ENCODE measurements around the gene NUBP2. TPM values are rescaled to one million over a fixed set of nuclear protein-coding genes. Genes with fewer than 3 reads are reported as not detected.
A peak's percentile ranks its signal among the peaks of the same experiment; 100 is the strongest.

The NUBP2 gene
- total and polyA plus RNA-seq, 2 donors (not counting 3 experiments of a cell fraction or from before 2014, with no cell fraction given), result 55.0 to 69.6 TPM

- H3K4me2 ChIP-seq (ENCODE audit: insufficient read depth, low read length), result peak overlapping the region; percentile 72
- dilution Hi-C loops (cut with MboI; ENCODE audit: extremely low pct_ligation_motif_present, low sequenced_read_pairs), result no loop called here
- H3K4me3 ChIP-seq (replicated peaks in 1 of 3; ENCODE audit: insufficient read depth in 1 of 3, low read depth in 1 of 3, low read length in 3 of 3), result peak overlapping the region; percentile 54 to 83 (median 76)
- H3K79me2 ChIP-seq (ENCODE audit: control insufficient read depth, insufficient read depth, low read length), result peaks cover 17% of the 10 kb centered on the region
- no peak for TF ChIP-seq GATA2 (IDR thresholded peaks at IDR 0.05; ENCODE audit: insufficient read depth, insufficient read length, low read depth, low read length)
- no peak for TF ChIP-seq CTCF (IDR thresholded peaks at IDR 0.05; ENCODE audit: extremely low read depth in 1 of 2, insufficient read depth in 1 of 2, low read depth in 1 of 2, low read length in 2 of 2)
- no peak for TF ChIP-seq POLR2A (IDR thresholded peaks at IDR 0.05; ENCODE audit: low read depth, low read length)
- no peak for TF ChIP-seq MAX (IDR thresholded peaks at IDR 0.05; ENCODE audit: insufficient read depth, insufficient read length)
- no peak for FAIRE-seq
- no peak overlapping the region for H2AFZ ChIP-seq (ENCODE audit: low read depth, low read length)
- H3K4me1 ChIP-seq (ENCODE audit: control insufficient read depth, extremely low read depth, insufficient read depth, low read length), result peaks cover 19% of the 10 kb centered on the region
- intact Hi-C loops (cut with micrococcal nuclease), result no loop called here
- TSS peak; percentile 71 for BruUV-seq (replicated peaks)
- H3K9me3 ChIP-seq (replicated peaks; ENCODE audit: control insufficient read depth, insufficient read depth, low read length), result no peaks in the 10 kb centered on the region
- peak; percentile 25 for DNase-seq (ENCODE audit: low read depth, low spot score)
- ChIA-PET CTCF (no interaction called here), POLR2A (interaction anchor here (0.6 kb wide), 1 partner anchor 343 kb away, joined by 4 read pairs; no protein-coding TSS in a partner anchor)
- H4K20me1 ChIP-seq (replicated peaks; ENCODE audit: control insufficient read depth, extremely low read depth, insufficient read depth, low read length), result no peaks in the 10 kb centered on the region
- H3K36me3 ChIP-seq (ENCODE audit: control insufficient read depth in 2 of 2, extremely low read depth in 1 of 2, insufficient read depth in 2 of 2, low read length in 2 of 2), result peaks cover 0 to 32% of the 10 kb centered on the region in 2 experiments
- H3K27me3 ChIP-seq (ENCODE audit: control insufficient read depth in 2 of 2, insufficient read depth in 2 of 2, low read length in 2 of 2), result no peaks in the 10 kb centered on the region
- peak overlapping the region; percentile 27 for H3K9ac ChIP-seq (replicated peaks; ENCODE audit: extremely low read depth, insufficient read depth, low read length)
- H3K27ac ChIP-seq (ENCODE audit: insufficient read depth, low read depth, low read length), result no peak overlapping the region
- no peaks in the 10 kb centered on the region for H3K9me1 ChIP-seq (replicated peaks; ENCODE audit: control insufficient read depth, extremely low read depth, insufficient read depth, low read length)
These were observed 10.8 kb upstream of the NUBP2 start for GRCh38 chr16:1771864-1772361.
